Measurements from ENCODE around the gene TMEM240. TPM values are rescaled to one million over a fixed set of nuclear protein-coding genes. Genes with fewer than 3 reads are reported as not detected.
"Not testable (repeated sequence)": the region's sequence is repeated elsewhere in the genome, so short reads cannot be mapped to it uniquely, and the experiment has no call there.

The TMEM240 gene
- total and polyA plus RNA-seq, 9 of the 15 experiments (the other 6 are each of a cell fraction or from before 2014, with no cell fraction given): 0.24 to 2.0 (median 0.69) TPM; not detected in 5

DNA sequence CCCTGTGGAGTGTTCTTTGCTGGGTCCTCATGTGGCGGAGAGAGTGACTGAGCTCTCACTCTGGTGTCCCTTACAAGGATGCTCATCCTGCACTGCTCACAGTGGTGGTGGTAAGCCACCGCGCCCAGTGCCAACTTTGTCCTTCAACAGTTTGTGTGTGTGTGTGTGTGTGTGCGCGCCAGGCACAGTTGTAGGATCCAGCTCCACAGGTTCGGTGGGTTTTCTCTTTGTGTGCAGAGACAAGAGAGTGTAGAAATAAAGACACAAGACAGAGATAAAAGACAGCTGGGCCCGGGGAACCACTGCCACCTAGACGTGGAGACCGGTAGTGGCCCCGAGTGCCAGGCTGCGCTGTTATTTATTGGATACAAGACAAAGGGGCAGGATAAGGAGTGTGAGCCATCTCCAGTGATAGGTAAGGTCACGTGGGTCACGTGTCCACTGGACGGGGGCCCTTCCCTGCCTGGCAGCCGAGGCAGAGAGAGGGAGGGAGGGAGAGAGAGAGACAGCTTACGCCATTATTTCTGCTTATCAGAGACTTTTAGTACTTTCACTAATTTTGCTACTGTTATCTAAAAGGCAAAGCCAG is 35.6 kb downstream of the TMEM240 start (continued):
- TF ChIP-seq, protein P1, sequence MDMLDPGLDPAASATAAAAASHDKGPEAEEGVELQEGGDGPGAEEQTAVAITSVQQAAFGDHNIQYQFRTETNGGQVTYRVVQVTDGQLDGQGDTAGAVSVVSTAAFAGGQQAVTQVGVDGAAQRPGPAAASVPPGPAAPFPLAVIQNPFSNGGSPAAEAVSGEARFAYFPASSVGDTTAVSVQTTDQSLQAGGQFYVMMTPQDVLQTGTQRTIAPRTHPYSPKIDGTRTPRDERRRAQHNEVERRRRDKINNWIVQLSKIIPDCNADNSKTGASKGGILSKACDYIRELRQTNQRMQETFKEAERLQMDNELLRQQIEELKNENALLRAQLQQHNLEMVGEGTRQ (CRISPR knock-in tag; IDR thresholded peaks at IDR 0.05): peak; percentile 90
- TF ChIP-seq TARDBP (IDR thresholded peaks at IDR 0.05): peak; percentile 74; the same call in 1 of the 2 replicates
- TF ChIP-seq, protein P2, sequence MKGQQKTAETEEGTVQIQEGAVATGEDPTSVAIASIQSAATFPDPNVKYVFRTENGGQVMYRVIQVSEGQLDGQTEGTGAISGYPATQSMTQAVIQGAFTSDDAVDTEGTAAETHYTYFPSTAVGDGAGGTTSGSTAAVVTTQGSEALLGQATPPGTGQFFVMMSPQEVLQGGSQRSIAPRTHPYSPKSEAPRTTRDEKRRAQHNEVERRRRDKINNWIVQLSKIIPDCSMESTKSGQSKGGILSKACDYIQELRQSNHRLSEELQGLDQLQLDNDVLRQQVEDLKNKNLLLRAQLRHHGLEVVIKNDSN (CRISPR knock-in tag; IDR thresholded peaks at IDR 0.05): peak; percentile 95
- 0 out of 2 replicates have a peak, but pooled peaks have one; percentile 11 for TF ChIP-seq SREBF2 (CRISPR knock-in tag; IDR thresholded peaks at IDR 0.05)
- peak; percentile 29; the same call in 1 of the 2 replicates for TF ChIP-seq CREM (IDR thresholded peaks at IDR 0.05; ENCODE audit: low read depth)
- peak; percentile 70 for TF ChIP-seq SP1 (CRISPR knock-in tag; IDR thresholded peaks at IDR 0.05)
- peak; percentile 58; the same call in 1 of the 2 replicates for TF ChIP-seq NR2C1 (IDR thresholded peaks at IDR 0.05)
- not testable (repeated sequence) for TF ChIP-seq NR2C1 (tag; IDR thresholded peaks at IDR 0.05)
- TF ChIP-seq, protein P3, sequence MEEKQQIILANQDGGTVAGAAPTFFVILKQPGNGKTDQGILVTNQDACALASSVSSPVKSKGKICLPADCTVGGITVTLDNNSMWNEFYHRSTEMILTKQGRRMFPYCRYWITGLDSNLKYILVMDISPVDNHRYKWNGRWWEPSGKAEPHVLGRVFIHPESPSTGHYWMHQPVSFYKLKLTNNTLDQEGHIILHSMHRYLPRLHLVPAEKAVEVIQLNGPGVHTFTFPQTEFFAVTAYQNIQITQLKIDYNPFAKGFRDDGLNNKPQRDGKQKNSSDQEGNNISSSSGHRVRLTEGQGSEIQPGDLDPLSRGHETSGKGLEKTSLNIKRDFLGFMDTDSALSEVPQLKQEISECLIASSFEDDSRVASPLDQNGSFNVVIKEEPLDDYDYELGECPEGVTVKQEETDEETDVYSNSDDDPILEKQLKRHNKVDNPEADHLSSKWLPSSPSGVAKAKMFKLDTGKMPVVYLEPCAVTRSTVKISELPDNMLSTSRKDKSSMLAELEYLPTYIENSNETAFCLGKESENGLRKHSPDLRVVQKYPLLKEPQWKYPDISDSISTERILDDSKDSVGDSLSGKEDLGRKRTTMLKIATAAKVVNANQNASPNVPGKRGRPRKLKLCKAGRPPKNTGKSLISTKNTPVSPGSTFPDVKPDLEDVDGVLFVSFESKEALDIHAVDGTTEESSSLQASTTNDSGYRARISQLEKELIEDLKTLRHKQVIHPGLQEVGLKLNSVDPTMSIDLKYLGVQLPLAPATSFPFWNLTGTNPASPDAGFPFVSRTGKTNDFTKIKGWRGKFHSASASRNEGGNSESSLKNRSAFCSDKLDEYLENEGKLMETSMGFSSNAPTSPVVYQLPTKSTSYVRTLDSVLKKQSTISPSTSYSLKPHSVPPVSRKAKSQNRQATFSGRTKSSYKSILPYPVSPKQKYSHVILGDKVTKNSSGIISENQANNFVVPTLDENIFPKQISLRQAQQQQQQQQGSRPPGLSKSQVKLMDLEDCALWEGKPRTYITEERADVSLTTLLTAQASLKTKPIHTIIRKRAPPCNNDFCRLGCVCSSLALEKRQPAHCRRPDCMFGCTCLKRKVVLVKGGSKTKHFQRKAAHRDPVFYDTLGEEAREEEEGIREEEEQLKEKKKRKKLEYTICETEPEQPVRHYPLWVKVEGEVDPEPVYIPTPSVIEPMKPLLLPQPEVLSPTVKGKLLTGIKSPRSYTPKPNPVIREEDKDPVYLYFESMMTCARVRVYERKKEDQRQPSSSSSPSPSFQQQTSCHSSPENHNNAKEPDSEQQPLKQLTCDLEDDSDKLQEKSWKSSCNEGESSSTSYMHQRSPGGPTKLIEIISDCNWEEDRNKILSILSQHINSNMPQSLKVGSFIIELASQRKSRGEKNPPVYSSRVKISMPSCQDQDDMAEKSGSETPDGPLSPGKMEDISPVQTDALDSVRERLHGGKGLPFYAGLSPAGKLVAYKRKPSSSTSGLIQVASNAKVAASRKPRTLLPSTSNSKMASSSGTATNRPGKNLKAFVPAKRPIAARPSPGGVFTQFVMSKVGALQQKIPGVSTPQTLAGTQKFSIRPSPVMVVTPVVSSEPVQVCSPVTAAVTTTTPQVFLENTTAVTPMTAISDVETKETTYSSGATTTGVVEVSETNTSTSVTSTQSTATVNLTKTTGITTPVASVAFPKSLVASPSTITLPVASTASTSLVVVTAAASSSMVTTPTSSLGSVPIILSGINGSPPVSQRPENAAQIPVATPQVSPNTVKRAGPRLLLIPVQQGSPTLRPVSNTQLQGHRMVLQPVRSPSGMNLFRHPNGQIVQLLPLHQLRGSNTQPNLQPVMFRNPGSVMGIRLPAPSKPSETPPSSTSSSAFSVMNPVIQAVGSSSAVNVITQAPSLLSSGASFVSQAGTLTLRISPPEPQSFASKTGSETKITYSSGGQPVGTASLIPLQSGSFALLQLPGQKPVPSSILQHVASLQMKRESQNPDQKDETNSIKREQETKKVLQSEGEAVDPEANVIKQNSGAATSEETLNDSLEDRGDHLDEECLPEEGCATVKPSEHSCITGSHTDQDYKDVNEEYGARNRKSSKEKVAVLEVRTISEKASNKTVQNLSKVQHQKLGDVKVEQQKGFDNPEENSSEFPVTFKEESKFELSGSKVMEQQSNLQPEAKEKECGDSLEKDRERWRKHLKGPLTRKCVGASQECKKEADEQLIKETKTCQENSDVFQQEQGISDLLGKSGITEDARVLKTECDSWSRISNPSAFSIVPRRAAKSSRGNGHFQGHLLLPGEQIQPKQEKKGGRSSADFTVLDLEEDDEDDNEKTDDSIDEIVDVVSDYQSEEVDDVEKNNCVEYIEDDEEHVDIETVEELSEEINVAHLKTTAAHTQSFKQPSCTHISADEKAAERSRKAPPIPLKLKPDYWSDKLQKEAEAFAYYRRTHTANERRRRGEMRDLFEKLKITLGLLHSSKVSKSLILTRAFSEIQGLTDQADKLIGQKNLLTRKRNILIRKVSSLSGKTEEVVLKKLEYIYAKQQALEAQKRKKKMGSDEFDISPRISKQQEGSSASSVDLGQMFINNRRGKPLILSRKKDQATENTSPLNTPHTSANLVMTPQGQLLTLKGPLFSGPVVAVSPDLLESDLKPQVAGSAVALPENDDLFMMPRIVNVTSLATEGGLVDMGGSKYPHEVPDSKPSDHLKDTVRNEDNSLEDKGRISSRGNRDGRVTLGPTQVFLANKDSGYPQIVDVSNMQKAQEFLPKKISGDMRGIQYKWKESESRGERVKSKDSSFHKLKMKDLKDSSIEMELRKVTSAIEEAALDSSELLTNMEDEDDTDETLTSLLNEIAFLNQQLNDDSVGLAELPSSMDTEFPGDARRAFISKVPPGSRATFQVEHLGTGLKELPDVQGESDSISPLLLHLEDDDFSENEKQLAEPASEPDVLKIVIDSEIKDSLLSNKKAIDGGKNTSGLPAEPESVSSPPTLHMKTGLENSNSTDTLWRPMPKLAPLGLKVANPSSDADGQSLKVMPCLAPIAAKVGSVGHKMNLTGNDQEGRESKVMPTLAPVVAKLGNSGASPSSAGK (IDR thresholded peaks at IDR 0.05): 0 out of 2 replicates have a peak, but pooled peaks have one; percentile 46
- TF ChIP-seq, protein P4, sequence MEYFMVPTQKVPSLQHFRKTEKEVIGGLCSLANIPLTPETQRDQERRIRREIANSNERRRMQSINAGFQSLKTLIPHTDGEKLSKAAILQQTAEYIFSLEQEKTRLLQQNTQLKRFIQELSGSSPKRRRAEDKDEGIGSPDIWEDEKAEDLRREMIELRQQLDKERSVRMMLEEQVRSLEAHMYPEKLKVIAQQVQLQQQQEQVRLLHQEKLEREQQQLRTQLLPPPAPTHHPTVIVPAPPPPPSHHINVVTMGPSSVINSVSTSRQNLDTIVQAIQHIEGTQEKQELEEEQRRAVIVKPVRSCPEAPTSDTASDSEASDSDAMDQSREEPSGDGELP (CRISPR knock-in tag; IDR thresholded peaks at IDR 0.05; ENCODE audit: borderline replicate concordance): peak; percentile 98
- TF ChIP-seq, protein P5, sequence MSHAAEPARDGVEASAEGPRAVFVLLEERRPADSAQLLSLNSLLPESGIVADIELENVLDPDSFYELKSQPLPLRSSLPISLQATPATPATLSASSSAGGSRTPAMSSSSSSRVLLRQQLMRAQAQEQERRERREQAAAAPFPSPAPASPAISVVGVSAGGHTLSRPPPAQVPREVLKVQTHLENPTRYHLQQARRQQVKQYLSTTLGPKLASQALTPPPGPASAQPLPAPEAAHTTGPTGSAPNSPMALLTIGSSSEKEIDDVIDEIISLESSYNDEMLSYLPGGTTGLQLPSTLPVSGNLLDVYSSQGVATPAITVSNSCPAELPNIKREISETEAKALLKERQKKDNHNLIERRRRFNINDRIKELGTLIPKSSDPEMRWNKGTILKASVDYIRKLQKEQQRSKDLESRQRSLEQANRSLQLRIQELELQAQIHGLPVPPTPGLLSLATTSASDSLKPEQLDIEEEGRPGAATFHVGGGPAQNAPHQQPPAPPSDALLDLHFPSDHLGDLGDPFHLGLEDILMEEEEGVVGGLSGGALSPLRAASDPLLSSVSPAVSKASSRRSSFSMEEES (CRISPR knock-in tag; IDR thresholded peaks at IDR 0.05): peak; percentile 97
- TF ChIP-seq FOSL1 (tag; conservative IDR thresholded peaks at IDR 0.05): 0 out of 2 replicates have a peak, but pooled peaks have one; percentile 38
